ENCODE measurements around the gene PCGF2.
"Not testable (repeated sequence)": the region's sequence is repeated elsewhere in the genome, so short reads cannot be mapped to it uniquely, and the experiment has no call there.

Gene PCGF2

GRCh38 chr17:38789185-38789584, 41.0 kb upstream of the PCGF2 start:
- H3K4me3 ChIP-seq (ENCODE audit: low read length), result no peak overlapping the region
- TF ChIP-seq, protein P1, sequence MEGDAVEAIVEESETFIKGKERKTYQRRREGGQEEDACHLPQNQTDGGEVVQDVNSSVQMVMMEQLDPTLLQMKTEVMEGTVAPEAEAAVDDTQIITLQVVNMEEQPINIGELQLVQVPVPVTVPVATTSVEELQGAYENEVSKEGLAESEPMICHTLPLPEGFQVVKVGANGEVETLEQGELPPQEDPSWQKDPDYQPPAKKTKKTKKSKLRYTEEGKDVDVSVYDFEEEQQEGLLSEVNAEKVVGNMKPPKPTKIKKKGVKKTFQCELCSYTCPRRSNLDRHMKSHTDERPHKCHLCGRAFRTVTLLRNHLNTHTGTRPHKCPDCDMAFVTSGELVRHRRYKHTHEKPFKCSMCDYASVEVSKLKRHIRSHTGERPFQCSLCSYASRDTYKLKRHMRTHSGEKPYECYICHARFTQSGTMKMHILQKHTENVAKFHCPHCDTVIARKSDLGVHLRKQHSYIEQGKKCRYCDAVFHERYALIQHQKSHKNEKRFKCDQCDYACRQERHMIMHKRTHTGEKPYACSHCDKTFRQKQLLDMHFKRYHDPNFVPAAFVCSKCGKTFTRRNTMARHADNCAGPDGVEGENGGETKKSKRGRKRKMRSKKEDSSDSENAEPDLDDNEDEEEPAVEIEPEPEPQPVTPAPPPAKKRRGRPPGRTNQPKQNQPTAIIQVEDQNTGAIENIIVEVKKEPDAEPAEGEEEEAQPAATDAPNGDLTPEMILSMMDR (conservative IDR thresholded peaks at IDR 0.05; ENCODE audit: low read depth, low read length), result no peak
- DNase-seq (ENCODE audit: low read depth), result no peak

DNA sequence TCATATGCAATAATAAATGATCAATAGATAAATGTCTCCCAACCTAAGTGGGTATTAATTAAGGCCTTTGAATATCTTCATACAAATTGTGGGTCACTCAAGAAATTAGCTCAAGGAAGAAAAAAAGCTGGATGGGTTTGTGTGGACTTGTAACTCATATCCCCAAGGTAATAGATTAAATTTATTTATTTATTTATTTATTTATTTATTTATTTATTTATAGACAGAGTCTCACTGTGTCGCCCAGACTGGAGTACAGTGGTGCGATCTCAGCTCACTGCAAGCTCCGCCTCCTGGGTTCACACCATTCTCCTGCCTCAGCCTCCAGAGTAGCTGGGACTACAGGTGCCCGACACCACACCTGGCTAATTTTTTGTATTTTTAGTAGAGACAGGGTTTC, 39.9 kb upstream of the PCGF2 start:
- not testable (repeated sequence) for H3K4me3 ChIP-seq (ENCODE audit: low read length); DNase-seq (ENCODE audit: low read depth)

- H3K4me3 ChIP-seq (ENCODE audit: low read length), result no peak overlapping the region
- TF ChIP-seq, protein P1 (conservative IDR thresholded peaks at IDR 0.05; ENCODE audit: low read depth, low read length), result no peak
- no peak for DNase-seq (ENCODE audit: low read depth)
These were observed 38.2 kb upstream of the PCGF2 start for GRCh38 chr17:38786372-38786771.

- no peak for DNase-seq (ENCODE audit: low read depth)
- TF ChIP-seq, protein P1 (conservative IDR thresholded peaks at IDR 0.05; ENCODE audit: low read depth, low read length), result no peak
- H3K4me3 ChIP-seq (ENCODE audit: low read length), result no peak overlapping the region
These were observed 35.1 kb upstream of the PCGF2 start for GRCh38 chr17:38783227-38783626.

GRCh38 chr17:38779965-38780752, 32.0 kb upstream of the PCGF2 start:
- TF ChIP-seq, protein P1 (conservative IDR thresholded peaks at IDR 0.05; ENCODE audit: low read depth, low read length), result no peak
- DNase-seq (ENCODE audit: low read depth), result no peak
- no peak overlapping the region for H3K4me3 ChIP-seq (ENCODE audit: low read length)

- TF ChIP-seq, protein P1 (conservative IDR thresholded peaks at IDR 0.05; ENCODE audit: low read depth, low read length), result no peak
- H3K4me3 ChIP-seq (ENCODE audit: low read length), result no peak overlapping the region
- DNase-seq (ENCODE audit: low read depth), result no peak
These were observed 29.6 kb upstream of the PCGF2 start for GRCh38 chr17:38777641-38778250.

DNA sequence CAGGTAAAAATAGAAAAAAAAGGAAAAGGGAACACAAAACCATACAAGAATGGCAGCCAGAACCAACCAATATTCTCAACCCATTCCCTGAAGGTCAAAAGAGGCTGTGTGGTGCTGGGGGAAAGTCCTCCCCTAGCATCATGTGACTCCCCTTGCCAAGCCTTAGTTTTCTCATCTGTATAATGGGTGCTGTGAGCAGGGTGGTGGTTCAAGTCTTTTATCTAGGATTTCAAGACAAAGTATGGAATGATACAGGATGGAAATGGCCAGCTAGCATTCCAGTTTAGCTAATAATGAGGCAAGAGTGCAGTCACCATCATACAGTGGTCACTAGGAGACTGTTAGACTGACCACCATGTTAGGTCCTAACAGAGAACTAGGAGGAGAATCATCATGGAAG, 25.1 kb upstream of the PCGF2 start:
- H3K4me3 ChIP-seq (ENCODE audit: low read length), result no peak overlapping the region
- TF ChIP-seq, protein P1 (conservative IDR thresholded peaks at IDR 0.05; ENCODE audit: low read depth, low read length), result no peak
- DNase-seq (ENCODE audit: low read depth), result no peak
